Medulla oblongata (tissue), 1 donor: Measurements from ENCODE around the gene BTF3.
"Not testable (repeated sequence)": the region's sequence is repeated elsewhere in the genome, so short reads cannot be mapped to it uniquely, and the experiment has no call there.

Experiments
- DNase-seq: peaks from one replicate; pipeline ENCODE4 v3.0.0-alpha.2; 2015; ENCODE audit errors: extremely low spot score

The BTF3 gene

GRCh38 chr5:73486119-73486899, 11.9 kb upstream of the BTF3 start:
- no peak for DNase-seq

- DNase-seq, result not testable (repeated sequence)
Measured at GRCh38 chr5:73487257-73487656, 11.0 kb upstream of the BTF3 start.

GRCh38 chr5:73487815-73488214, 10.4 kb upstream of the BTF3 start:
- DNase-seq, result no peak

- DNase-seq, result no peak
Measured at GRCh38 chr5:73488806-73489205, 9.4 kb upstream of the BTF3 start.

GRCh38 chr5:73490088-73490487, 8.2 kb upstream of the BTF3 start:
- DNase-seq, result no peak

GRCh38 chr5:73491155-73491554, 7.1 kb upstream of the BTF3 start:
- DNase-seq, result no peak

GRCh38 chr5:73493421-73493820, 4.8 kb upstream of the BTF3 start:
- DNase-seq, result no peak

GRCh38 chr5:73494721-73495120, 3.5 kb upstream of the BTF3 start:
- DNase-seq, result no peak

- DNase-seq, result no peak
Measured at GRCh38 chr5:73495772-73496335, 2.4 kb upstream of the BTF3 start.

- DNase-seq, result peak; percentile 12
Measured at GRCh38 chr5:73496984-73497457, 1.2 kb upstream of the BTF3 start.

- no peak for DNase-seq
Measured at GRCh38 chr5:73497497-73498056, 665 bp upstream of the BTF3 start.

GRCh38 chr5:73499187-73499586, 945 bp downstream of the BTF3 start:
- DNase-seq, result no peak

- no peak for DNase-seq
Measured at GRCh38 chr5:73499756-73500155, 1.5 kb downstream of the BTF3 start.

- no peak for DNase-seq
Measured at GRCh38 chr5:73501406-73501805, 3.2 kb downstream of the BTF3 start.

- DNase-seq, result no peak
Measured at GRCh38 chr5:73506459-73506955, 8.3 kb downstream of the BTF3 start.

- no peak for DNase-seq
Measured at GRCh38 chr5:73507062-73507461, 8.8 kb downstream of the BTF3 start.

- not testable (repeated sequence) for DNase-seq
Measured at GRCh38 chr5:73508521-73508920, 10.3 kb downstream of the BTF3 start.

GRCh38 chr5:73513996-73514395, 15.8 kb downstream of the BTF3 start:
- no peak for DNase-seq

- DNase-seq, result no peak
Measured at GRCh38 chr5:73514418-73514817, 16.2 kb downstream of the BTF3 start.

GRCh38 chr5:73515232-73515631, 17.0 kb downstream of the BTF3 start:
- no peak for DNase-seq

GRCh38 chr5:73519531-73520283, 21.5 kb downstream of the BTF3 start:
- peak; percentile 92 for DNase-seq

GRCh38 chr5:73522989-73523388, 24.7 kb downstream of the BTF3 start:
- no peak for DNase-seq
